SK-N-SH (cell line): ENCODE data around the gene PLA2G1B. TPM values are rescaled to one million over a fixed set of nuclear protein-coding genes. Genes with fewer than 3 reads are reported as not detected.
A peak's percentile ranks its signal among the peaks of the same experiment; 100 is the strongest.

ENCODE experiments used
- CTCF ChIA-PET: fragments of 300-600, 350-600 bp; formaldehyde crosslinking; extraction: SDS; loops from one replicate; lab custom pipeline; 2021; lab: Yijun Ruan, JAX
- POLR2A ChIA-PET: fragments of 350-600 bp; sonication (Branson Sonifier 250); formaldehyde crosslinking; extraction: SDS; loops from one replicate; lab custom pipeline; 2020; ENCODE audit warnings: antibody characterized with exemption, inconsistent platforms; lab: Yijun Ruan, JAX
- DNase-seq: peaks from one replicate; pipeline ENCODE4 v3.0.0; 2012
- H2AFZ ChIP-seq: fragments of 200-600 bp; sonication (generic); 2 replicates; pipeline ENCODE4 v1.8.1; 2016; ENCODE audit warnings: antibody characterized with exemption, mild to moderate bottlenecking, low read depth
- H3F3A ChIP-seq: fragments of 200-600 bp; sonication (generic); replicated peaks from 2 replicates; pipeline ENCODE3; 2016; ENCODE audit warnings: antibody characterized with exemption, mild to moderate bottlenecking; ENCODE audit not compliant: insufficient read depth
- H3K27ac ChIP-seq, 2 experiments: fragments of 200-500 bp in 1 of 2; fragments of 200-600 bp in 1 of 2; sonication (Bioruptor generic) in 1 of 2; sonication (generic), shearing (Covaris generic) in 1 of 2; 2 replicates each; pipeline versions ENCODE4 v1.5.1 to v1.6.1; 2014 to 2016; ENCODE audit warnings: low read depth in 2 of 2, inconsistent platforms in 1 of 2, low read length in 1 of 2, mild to moderate bottlenecking in 1 of 2, mixed read lengths in 1 of 2
- H3K27me3 ChIP-seq: fragments of 200-600 bp; sonication (generic), shearing (Covaris generic); 2 replicates; pipeline ENCODE4 v1.6.1; 2016; ENCODE audit warnings: mixed run types; ENCODE audit not compliant: insufficient read depth
- H3K36me3 ChIP-seq, 2 experiments: fragments of 200-500 bp in 1 of 2; fragments of 200-600 bp in 1 of 2; sonication (Bioruptor generic) in 1 of 2; sonication (generic) in 1 of 2; replicated peaks in 1 of 2; 2 replicates each; pipeline versions ENCODE3 to v1.5.1; 2014 to 2016; ENCODE audit warnings: low read length in 1 of 2, mild to moderate bottlenecking in 1 of 2; ENCODE audit not compliant: insufficient read depth in 2 of 2, control insufficient read depth in 1 of 2
- H3K4me1 ChIP-seq, 2 experiments: fragments of 200-500 bp in 1 of 2; fragments of 200-600 bp in 1 of 2; sonication (Bioruptor generic) in 1 of 2; sonication (generic), shearing (Covaris generic) in 1 of 2; 2 replicates each; pipeline versions ENCODE4 v1.5.1 to v1.6.1; 2014 to 2016; ENCODE audit warnings: low read depth in 1 of 2, low read length in 1 of 2, mixed run types in 1 of 2; ENCODE audit not compliant: insufficient read depth in 2 of 2, control insufficient read depth in 1 of 2
- H3K4me2 ChIP-seq: fragments of 200-600 bp; sonication (generic), shearing (Covaris generic); 2 replicates; pipeline ENCODE4 v1.6.1; 2017; ENCODE audit warnings: mixed run types
- H3K4me3 ChIP-seq, 2 experiments: fragments of 200-500 bp in 1 of 2; fragments of 200-600 bp in 1 of 2; sonication (Bioruptor generic) in 1 of 2; sonication (generic), shearing (Covaris generic) in 1 of 2; 2 replicates each; pipeline versions ENCODE4 v1.5.1 to v1.8.1; 2014 to 2016; ENCODE audit warnings: low read depth in 2 of 2, inconsistent platforms in 1 of 2, low read length in 1 of 2, mild to moderate bottlenecking in 1 of 2, mixed read lengths in 1 of 2, moderate library complexity in 1 of 2
- H3K79me2 ChIP-seq: fragments of 200-600 bp; sonication (generic); 2 replicates; pipeline ENCODE4 v1.8.1; 2017; ENCODE audit warnings: mild to moderate bottlenecking; ENCODE audit not compliant: insufficient read depth
- H3K9ac ChIP-seq: fragments of 200-600 bp; sonication (generic); 2 replicates; pipeline ENCODE4 v1.6.1; 2017; ENCODE audit warnings: mixed run types
- H3K9me2 ChIP-seq: fragments of 200-600 bp; sonication (generic); 2 replicates; pipeline ENCODE4 v1.6.1; 2017; ENCODE audit warnings: mixed run types
- H3K9me3 ChIP-seq: fragments of 200-600 bp; sonication (generic); 2 replicates; pipeline ENCODE4 v1.6.1; 2017; ENCODE audit warnings: mixed run types, mild to moderate bottlenecking, moderate library complexity
- H4K20me1 ChIP-seq: fragments of 200-600 bp; sonication (generic); 2 replicates; pipeline ENCODE4 v1.6.1; 2017; ENCODE audit warnings: mild to moderate bottlenecking, mixed run types; ENCODE audit not compliant: insufficient read depth
- CTCF ChIP-seq: fragments of 200-600 bp; sonication (generic); IDR thresholded peaks from 2 replicates; pipeline ENCODE4 v1.6.1; 2017; ENCODE audit warnings: antibody characterized with exemption, mild to moderate bottlenecking, moderate library complexity
- EZH2phosphoT487 ChIP-seq: fragments of 200-600 bp; sonication (generic); IDR thresholded peaks from 2 replicates; pipeline ENCODE4 v1.6.1; 2017; ENCODE audit warnings: low read depth, mixed run types, mild to moderate bottlenecking, antibody characterized with exemption, moderate library complexity, borderline replicate concordance
- FOSL2 ChIP-seq: IDR thresholded peaks from 2 replicates; pipeline ENCODE4 v1.4.0; 2012; ENCODE audit warnings: low read depth, mild to moderate bottlenecking, moderate library complexity, borderline replicate concordance
- FOXM1 ChIP-seq: IDR thresholded peaks from 2 replicates; pipeline ENCODE4 v1.4.0; 2012; ENCODE audit warnings: low read depth, mild to moderate bottlenecking
- JUND ChIP-seq: IDR thresholded peaks from 2 replicates; pipeline ENCODE4 v1.4.0; 2012
- MEF2A ChIP-seq: IDR thresholded peaks from 2 replicates; pipeline ENCODE4 v1.4.0; 2012; ENCODE audit warnings: low read depth, borderline replicate concordance
- MXI1 ChIP-seq: IDR thresholded peaks from 2 replicates; pipeline ENCODE4 v1.6.1; 2012; ENCODE audit warnings: mild to moderate bottlenecking, low read depth, low read length, improper control_type of control experiment
- RAD21 ChIP-seq: IDR thresholded peaks from 2 replicates; pipeline ENCODE4 v1.6.1; 2012; ENCODE audit warnings: mild to moderate bottlenecking, low read length
- RFX5 ChIP-seq: IDR thresholded peaks from 2 replicates; pipeline ENCODE4 v1.6.1; 2012; ENCODE audit warnings: mild to moderate bottlenecking, improper control_type of control experiment, low read length
- SMC3 ChIP-seq: IDR thresholded peaks from 2 replicates; pipeline ENCODE4 v1.6.1; 2012; ENCODE audit warnings: low read depth, low read length, improper control_type of control experiment
- TCF12 ChIP-seq: IDR thresholded peaks from 2 replicates; pipeline ENCODE4 v1.4.0; 2012
- USF2 ChIP-seq: fragments of 150-350 bp; IDR thresholded peaks from 2 replicates; pipeline ENCODE4 v1.6.1; 2017; ENCODE audit warnings: antibody characterized with exemption, low read length, low read depth, borderline replicate concordance
- WGBS: methylation state at CpG from one replicate; pipeline ENCODE4 v1.1.6; 2017; ENCODE audit warnings: low lambda C conversion rate; 5-methylcytosine and 5-hydroxymethylcytosine counted together
- polyA plus RNA-seq, 3 experiments: library from polyadenylated mRNA; depleted of rRNA; stranded (reverse); fragments of >200 nt; gene quantifications; 2 replicates each; pipeline ENCODE4 v1.2.3, GENCODE V29; 2012

The PLA2G1B gene
- polyA plus RNA-seq, 1 of the 3 experiments (the other 2 are of a cell fraction): not detected

- H3K4me1 ChIP-seq: peaks cover 0 to 35% of the 10 kb centered on the region in 2 experiments; a peak in 1 of 4 replicates
- peaks cover 5% of the 10 kb centered on the region for H3F3A ChIP-seq
- no peaks in the 10 kb centered on the region for H3K79me2 ChIP-seq
- 57% methylated on average over 10 of the region's 10 CpGs for WGBS
- CTCF ChIA-PET: interaction anchor here (0.6 to 9.0 kb wide), 30 partner anchors 9 to 282 kb away, joined by 3 to 95 read pairs (median 4); partner anchors contain the start of genes RNU4-2, SIRT4 and SRSF9
- peak overlapping the region in 1 of 2 experiments; percentile 39; a peak in 1 of 4 replicates for H3K27ac ChIP-seq
- H3K36me3 ChIP-seq: no peaks in the 10 kb centered on the region
- no peaks in the 10 kb centered on the region for H3K9me2 ChIP-seq
- H3K9ac ChIP-seq: no peak overlapping the region
- H3K4me2 ChIP-seq: peak overlapping the region; percentile 69; the same call in 1 of the 2 replicates
- no peak overlapping the region for H2AFZ ChIP-seq
- POLR2A ChIA-PET: interaction anchor here (0.7 to 2.4 kb wide), 3 partner anchors 75 to 1506 kb away, joined by 3 to 12 read pairs (median 6); partner anchors contain the start of genes RNU4-1, RNU4-2 and RPLP0
- H3K9me3 ChIP-seq: no peaks in the 10 kb centered on the region
- H3K4me3 ChIP-seq: peak overlapping the region; percentile 26 to 60; a peak in 3 of 4 replicates
- no peaks in the 10 kb centered on the region for H4K20me1 ChIP-seq
- no peak for TF ChIP-seq EZH2phosphoT487
- TF ChIP-seq SMC3: no peak
- no peak for TF ChIP-seq MEF2A
- peak; percentile 60 for TF ChIP-seq CTCF
- peak; percentile 22; the same call in 1 of the 2 replicates for TF ChIP-seq MXI1
- peak; percentile 39 for TF ChIP-seq RAD21
- TF ChIP-seq RFX5: no peak
- no peak for TF ChIP-seq FOSL2
- DNase-seq: peak; percentile 70
- peaks cover 36% of the 10 kb centered on the region for H3K27me3 ChIP-seq
These were observed 39.8 kb upstream of the PLA2G1B start for GRCh38 chr12:120367233-120367923.

GRCh38 chr12:120366845-120367232, 39.3 kb upstream of the PLA2G1B start:
- H3K4me1 ChIP-seq: peaks cover 0 to 40% of the 10 kb centered on the region in 2 experiments; a peak in 1 of 4 replicates
- H3K4me2 ChIP-seq: no peak overlapping the region
- TF ChIP-seq FOSL2: no peak
- TF ChIP-seq TCF12: no peak
- no peak for TF ChIP-seq USF2
- no peak for TF ChIP-seq FOXM1
- TF ChIP-seq MXI1: no peak
- TF ChIP-seq JUND: no peak
- H3K9ac ChIP-seq: no peak overlapping the region
- no peaks in the 10 kb centered on the region for H3K9me2 ChIP-seq
- no peaks in the 10 kb centered on the region for H3K79me2 ChIP-seq
- H2AFZ ChIP-seq: no peak overlapping the region
- ChIA-PET CTCF (interaction anchor here (0.7 to 9.0 kb wide), 27 partner anchors 9 to 283 kb away, joined by 3 to 95 read pairs (median 5); partner anchors contain the start of genes SIRT4 and SRSF9), POLR2A (interaction anchor here (1.5 to 2.4 kb wide), 2 partner anchors 75 to 166 kb away, joined by 6 to 12 read pairs; partner anchors contain the start of genes RNU4-1, RNU4-2 and RPLP0)
- H3K27ac ChIP-seq: no peak overlapping the region
- 88% methylated on average over 7 of the region's 7 CpGs for WGBS
- peaks cover 36% of the 10 kb centered on the region for H3K27me3 ChIP-seq
- DNase-seq: no peak
- no peaks in the 10 kb centered on the region for H3K9me3 ChIP-seq
- peak overlapping the region in 1 of 2 experiments; percentile 26; a peak in 1 of 4 replicates for H3K4me3 ChIP-seq
- no peaks in the 10 kb centered on the region for H3K36me3 ChIP-seq
- H4K20me1 ChIP-seq: no peaks in the 10 kb centered on the region
- H3F3A ChIP-seq: peaks cover 5% of the 10 kb centered on the region
